Stimulated activated CD4-positive, alpha-beta T cell treated with anti-CD3 and anti-CD28 coated beads, Interleukin-15, amount 100 ng/mL, for 24 hours (primary cell): ENCODE data around the gene MAN2A1.
"Not testable (repeated sequence)": the region's sequence is repeated elsewhere in the genome, so short reads cannot be mapped to it uniquely, and the experiment has no call there.

ENCODE experiments used
- DNase-seq: peaks from one replicate; pipeline ENCODE4 v3.0.0-alpha.2; 2020

MAN2A1 gene

GRCh38 chr5:109876941-109877669 is 187.4 kb downstream of the MAN2A1 start:
- no peak for DNase-seq

GRCh38 chr5:109877670-109878045 is 187.9 kb downstream of the MAN2A1 start:
- DNase-seq = no peak

- DNase-seq = no peak
Observed at GRCh38 chr5:109878887-109879286, 189.2 kb downstream of the MAN2A1 start.

- no peak for DNase-seq
Observed at GRCh38 chr5:109880907-109881685, 191.4 kb downstream of the MAN2A1 start.

- no peak for DNase-seq
Observed at GRCh38 chr5:109882546-109882945, 192.8 kb downstream of the MAN2A1 start.

GRCh38 chr5:109884676-109885075 is 194.9 kb downstream of the MAN2A1 start:
- DNase-seq = no peak

GRCh38 chr5:109885205-109885604 is 195.5 kb downstream of the MAN2A1 start:
- no peak for DNase-seq

GRCh38 chr5:109888989-109889388 is 199.3 kb downstream of the MAN2A1 start:
- no peak for DNase-seq

GRCh38 chr5:109893271-109893670 is 203.5 kb downstream of the MAN2A1 start:
- DNase-seq = not testable (repeated sequence)

- DNase-seq = no peak
Observed at GRCh38 chr5:109898269-109899162, 208.8 kb downstream of the MAN2A1 start.

GRCh38 chr5:109899163-109899535 is 209.4 kb downstream of the MAN2A1 start:
- DNase-seq = no peak

GRCh38 chr5:109900461-109900860 is 210.7 kb downstream of the MAN2A1 start:
- no peak for DNase-seq

GRCh38 chr5:109900911-109901627 is 211.3 kb downstream of the MAN2A1 start:
- DNase-seq = no peak

- DNase-seq = no peak
Observed at GRCh38 chr5:109901628-109901981, 211.9 kb downstream of the MAN2A1 start.

- DNase-seq = no peak
Observed at GRCh38 chr5:109903061-109903460, 213.3 kb downstream of the MAN2A1 start.

GRCh38 chr5:109905906-109906305 is 216.2 kb downstream of the MAN2A1 start:
- DNase-seq = no peak

- DNase-seq = no peak
Observed at GRCh38 chr5:109907189-109907588, 217.5 kb downstream of the MAN2A1 start.

- no peak for DNase-seq
Observed at GRCh38 chr5:109907731-109908130, 218.0 kb downstream of the MAN2A1 start.

GRCh38 chr5:109908366-109908765 is 218.6 kb downstream of the MAN2A1 start:
- DNase-seq = no peak

GRCh38 chr5:109910874-109911273 is 221.1 kb downstream of the MAN2A1 start:
- no peak for DNase-seq

- no peak for DNase-seq
Observed at GRCh38 chr5:109911731-109912130, 222.0 kb downstream of the MAN2A1 start.

GRCh38 chr5:109914906-109915305 is 225.2 kb downstream of the MAN2A1 start:
- DNase-seq = no peak
